ENCODE measurements around the gene MICU1. TPM values are rescaled to one million over a fixed set of nuclear protein-coding genes. Genes with fewer than 3 reads are reported as not detected.

MICU1 gene
- total RNA-seq, 2 experiments from 2014 or later, result 27.2 to 33.6 TPM

DNA sequence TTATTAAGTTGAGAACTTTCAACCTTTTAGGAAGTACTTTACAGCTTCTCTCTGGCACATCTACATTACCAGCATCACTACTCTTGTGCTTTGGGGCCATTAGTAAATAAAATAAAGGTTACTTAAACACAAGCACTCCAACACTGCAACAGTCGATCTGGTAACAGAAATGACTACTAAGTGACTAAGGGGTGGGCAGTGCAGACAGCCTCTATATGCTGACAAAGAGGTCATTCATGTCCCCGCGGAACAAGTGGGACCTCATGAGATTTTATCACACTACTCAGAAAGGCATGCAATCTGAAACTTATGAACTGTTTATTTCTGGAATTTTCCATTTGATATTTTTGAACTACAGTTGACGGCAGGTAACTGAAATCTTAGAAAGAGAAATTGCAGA is 159.9 kb downstream of the MICU1 start:
- Histone ChIP-seq H3K9me2 (ENCODE audit: insufficient read depth, low read length) (no peaks in the 10 kb centered on the region), H3K4me2 (ENCODE audit: low read length) (no peak overlapping the region), H3K9me3 (ENCODE audit: low read length) (no peaks in the 10 kb centered on the region), H3K27ac (ENCODE audit: low read depth, low read length, poor library complexity, severe bottlenecking) (no peak overlapping the region), H3K4me1 (ENCODE audit: insufficient read depth, low read length, poor library complexity, severe bottlenecking) (no peaks in the 10 kb centered on the region), H2AFZ (ENCODE audit: low read length) (no peak overlapping the region), H3K4me3 (ENCODE audit: low read depth, low read length, poor library complexity, severe bottlenecking) (no peak overlapping the region), H3K36me3 (ENCODE audit: insufficient read depth, low read length) (no peaks in the 10 kb centered on the region), H4K20me1 (ENCODE audit: insufficient read depth, low read length) (no peaks in the 10 kb centered on the region), H3K79me2 (ENCODE audit: insufficient read depth, low read depth, low read length) (no peaks in the 10 kb centered on the region)
- intact Hi-C loops (cut with micrococcal nuclease; ENCODE audit: unreplicated experiment), result no loop called here
- ChIA-PET POLR2A (no interaction called here), CTCF (ENCODE audit: unreplicated experiment) (no interaction called here)
- DNase-seq (ENCODE audit: low spot score), result no peak
- BruUV-seq (replicated peaks), result no TSS peak
- TF ChIP-seq, protein P1, sequence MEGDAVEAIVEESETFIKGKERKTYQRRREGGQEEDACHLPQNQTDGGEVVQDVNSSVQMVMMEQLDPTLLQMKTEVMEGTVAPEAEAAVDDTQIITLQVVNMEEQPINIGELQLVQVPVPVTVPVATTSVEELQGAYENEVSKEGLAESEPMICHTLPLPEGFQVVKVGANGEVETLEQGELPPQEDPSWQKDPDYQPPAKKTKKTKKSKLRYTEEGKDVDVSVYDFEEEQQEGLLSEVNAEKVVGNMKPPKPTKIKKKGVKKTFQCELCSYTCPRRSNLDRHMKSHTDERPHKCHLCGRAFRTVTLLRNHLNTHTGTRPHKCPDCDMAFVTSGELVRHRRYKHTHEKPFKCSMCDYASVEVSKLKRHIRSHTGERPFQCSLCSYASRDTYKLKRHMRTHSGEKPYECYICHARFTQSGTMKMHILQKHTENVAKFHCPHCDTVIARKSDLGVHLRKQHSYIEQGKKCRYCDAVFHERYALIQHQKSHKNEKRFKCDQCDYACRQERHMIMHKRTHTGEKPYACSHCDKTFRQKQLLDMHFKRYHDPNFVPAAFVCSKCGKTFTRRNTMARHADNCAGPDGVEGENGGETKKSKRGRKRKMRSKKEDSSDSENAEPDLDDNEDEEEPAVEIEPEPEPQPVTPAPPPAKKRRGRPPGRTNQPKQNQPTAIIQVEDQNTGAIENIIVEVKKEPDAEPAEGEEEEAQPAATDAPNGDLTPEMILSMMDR (conservative IDR thresholded peaks at IDR 0.05; ENCODE audit: low read length), result no peak
- no peak for TF ChIP-seq EZH2phosphoT487 (IDR thresholded peaks at IDR 0.05; ENCODE audit: borderline replicate concordance, low read depth, low read length)

DNA sequence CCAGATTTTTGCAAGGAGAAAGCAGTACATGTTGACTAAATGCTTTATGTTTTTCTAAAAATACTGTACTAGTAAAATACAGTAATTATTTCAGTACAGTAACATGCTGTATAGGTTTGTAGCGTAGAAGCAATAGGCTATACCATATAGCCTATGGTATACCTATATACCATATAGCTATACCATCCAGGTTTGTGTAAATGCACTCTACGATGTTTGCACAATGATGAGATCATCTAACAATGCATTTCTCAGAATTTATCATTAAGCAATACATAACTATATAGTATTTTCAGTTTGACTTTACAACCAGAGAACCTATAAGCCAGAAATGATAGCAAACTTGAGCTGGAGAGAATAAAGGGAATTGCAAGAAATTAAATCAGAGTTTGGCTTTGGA is 161.4 kb downstream of the MICU1 start:
- no TSS peak for BruUV-seq (replicated peaks)
- CTCF ChIA-PET (ENCODE audit: unreplicated experiment), result no interaction called here

GRCh38 chr10:72462261-72462660 is 163.6 kb downstream of the MICU1 start:
- H3K4me2 ChIP-seq (ENCODE audit: low read length), result no peak overlapping the region
- no peaks in the 10 kb centered on the region for H3K9me3 ChIP-seq (ENCODE audit: low read length)
- ChIA-PET POLR2A (interaction anchor here (0.6 to 1.2 kb wide), 6 partner anchors 10 to 304 kb away, joined by 3 to 6 read pairs (median 4); no protein-coding TSS in a partner anchor), CTCF (ENCODE audit: unreplicated experiment) (no interaction called here)
- no peaks in the 10 kb centered on the region for H3K9me2 ChIP-seq (ENCODE audit: insufficient read depth, low read length)
- H3K79me2 ChIP-seq (ENCODE audit: insufficient read depth, low read depth, low read length), result no peaks in the 10 kb centered on the region
- BruUV-seq (replicated peaks), result no TSS peak
- DNase-seq (ENCODE audit: low spot score), result no peak
- H3K4me3 ChIP-seq (ENCODE audit: low read depth, low read length, poor library complexity, severe bottlenecking), result no peak overlapping the region
- no peak overlapping the region for H2AFZ ChIP-seq (ENCODE audit: low read length)
- H3K4me1 ChIP-seq (ENCODE audit: insufficient read depth, low read length, poor library complexity, severe bottlenecking), result no peaks in the 10 kb centered on the region
- H3K36me3 ChIP-seq (ENCODE audit: insufficient read depth, low read length), result no peaks in the 10 kb centered on the region
- no peak overlapping the region for H3K27ac ChIP-seq (ENCODE audit: low read depth, low read length, poor library complexity, severe bottlenecking)
- intact Hi-C loops (cut with micrococcal nuclease; ENCODE audit: unreplicated experiment), result no loop called here
- no peaks in the 10 kb centered on the region for H4K20me1 ChIP-seq (ENCODE audit: insufficient read depth, low read length)
- TF ChIP-seq, protein P1 (conservative IDR thresholded peaks at IDR 0.05; ENCODE audit: low read length), result no peak
- TF ChIP-seq EZH2phosphoT487 (IDR thresholded peaks at IDR 0.05; ENCODE audit: borderline replicate concordance, low read depth, low read length), result no peak

More for the DNA sequence above, 161.4 kb downstream of the MICU1 start:
- H4K20me1 ChIP-seq (ENCODE audit: insufficient read depth, low read length), result no peaks in the 10 kb centered on the region
- no peak overlapping the region for H3K4me2 ChIP-seq (ENCODE audit: low read length)
- POLR2A ChIA-PET, result interaction anchor here (0.6 kb wide), 1 partner anchor 91 kb away, joined by 4 read pairs; no protein-coding TSS in a partner anchor
- H3K36me3 ChIP-seq (ENCODE audit: insufficient read depth, low read length), result no peaks in the 10 kb centered on the region
- intact Hi-C loops (cut with micrococcal nuclease; ENCODE audit: unreplicated experiment), result no loop called here
- H3K4me1 ChIP-seq (ENCODE audit: insufficient read depth, low read length, poor library complexity, severe bottlenecking), result no peaks in the 10 kb centered on the region
- no peaks in the 10 kb centered on the region for H3K9me2 ChIP-seq (ENCODE audit: insufficient read depth, low read length)
- TF ChIP-seq EZH2phosphoT487 (IDR thresholded peaks at IDR 0.05; ENCODE audit: borderline replicate concordance, low read depth, low read length), result no peak
- TF ChIP-seq, protein P1 (conservative IDR thresholded peaks at IDR 0.05; ENCODE audit: low read length), result no peak
- H3K79me2 ChIP-seq (ENCODE audit: insufficient read depth, low read depth, low read length), result no peaks in the 10 kb centered on the region
- no peaks in the 10 kb centered on the region for H3K9me3 ChIP-seq (ENCODE audit: low read length)
- H3K27ac ChIP-seq (ENCODE audit: low read depth, low read length, poor library complexity, severe bottlenecking), result no peak overlapping the region
- DNase-seq (ENCODE audit: low spot score), result no peak
- H3K4me3 ChIP-seq (ENCODE audit: low read depth, low read length, poor library complexity, severe bottlenecking), result no peak overlapping the region
- no peak overlapping the region for H2AFZ ChIP-seq (ENCODE audit: low read length)

Measured in OCI-LY7 (cell line).